GM04503 (cell line): ENCODE data around the gene TMEM253.

Experiments used
- DNase-seq: peaks from one replicate; pipeline ENCODE4 v3.0.0-alpha.2; 2012; ENCODE audit warnings: low read depth

Gene TMEM253

GRCh38 chr14:21071225-21072030 is 29.4 kb upstream of the TMEM253 start:
- DNase-seq: peak; percentile 68

GRCh38 chr14:21072031-21072473 is 28.8 kb upstream of the TMEM253 start:
- DNase-seq: peak; percentile 63

DNA sequence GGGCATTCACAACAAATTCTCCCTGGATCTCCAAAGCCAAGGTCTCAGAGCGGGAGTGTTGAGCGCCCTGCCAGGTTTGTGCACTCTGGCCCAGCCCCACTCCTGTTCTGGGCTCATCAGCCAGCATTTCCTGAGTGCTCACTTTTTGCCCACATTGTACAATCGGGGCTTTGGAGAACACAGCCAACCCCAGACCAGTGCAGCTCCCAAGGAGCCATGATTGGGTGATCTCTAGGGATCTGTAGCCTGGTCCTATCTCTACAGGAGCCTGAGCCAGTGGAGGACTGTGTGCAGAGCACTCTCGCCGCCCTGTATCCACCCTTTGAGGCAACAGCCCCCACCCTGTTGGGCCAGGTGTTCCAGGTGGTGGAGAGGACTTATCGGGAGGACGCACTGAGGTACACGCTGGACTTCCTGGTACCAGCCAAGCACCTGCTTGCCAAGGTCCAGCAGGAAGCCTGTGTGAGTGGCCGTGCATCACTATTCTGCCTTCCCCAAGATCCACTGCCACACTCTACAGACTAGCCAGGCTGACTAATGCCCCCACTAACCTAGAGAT is 28.0 kb upstream of the TMEM253 start:
- no peak for DNase-seq

DNA sequence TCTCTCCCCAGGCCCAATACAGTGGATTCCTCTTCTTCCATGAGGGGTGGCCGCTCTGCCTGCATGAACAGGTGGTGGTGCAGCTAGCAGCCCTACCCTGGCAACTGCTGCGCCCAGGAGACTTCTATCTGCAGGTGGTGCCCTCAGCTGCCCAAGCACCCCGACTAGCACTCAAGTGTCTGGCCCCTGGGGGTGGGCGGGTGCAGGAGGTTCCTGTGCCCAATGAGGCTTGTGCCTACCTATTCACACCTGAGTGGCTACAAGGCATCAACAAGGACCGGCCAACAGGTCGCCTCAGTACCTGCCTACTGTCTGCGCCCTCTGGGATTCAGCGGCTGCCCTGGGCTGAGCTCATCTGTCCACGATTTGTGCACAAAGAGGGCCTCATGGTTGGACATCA is 26.9 kb upstream of the TMEM253 start:
- no peak for DNase-seq

DNA sequence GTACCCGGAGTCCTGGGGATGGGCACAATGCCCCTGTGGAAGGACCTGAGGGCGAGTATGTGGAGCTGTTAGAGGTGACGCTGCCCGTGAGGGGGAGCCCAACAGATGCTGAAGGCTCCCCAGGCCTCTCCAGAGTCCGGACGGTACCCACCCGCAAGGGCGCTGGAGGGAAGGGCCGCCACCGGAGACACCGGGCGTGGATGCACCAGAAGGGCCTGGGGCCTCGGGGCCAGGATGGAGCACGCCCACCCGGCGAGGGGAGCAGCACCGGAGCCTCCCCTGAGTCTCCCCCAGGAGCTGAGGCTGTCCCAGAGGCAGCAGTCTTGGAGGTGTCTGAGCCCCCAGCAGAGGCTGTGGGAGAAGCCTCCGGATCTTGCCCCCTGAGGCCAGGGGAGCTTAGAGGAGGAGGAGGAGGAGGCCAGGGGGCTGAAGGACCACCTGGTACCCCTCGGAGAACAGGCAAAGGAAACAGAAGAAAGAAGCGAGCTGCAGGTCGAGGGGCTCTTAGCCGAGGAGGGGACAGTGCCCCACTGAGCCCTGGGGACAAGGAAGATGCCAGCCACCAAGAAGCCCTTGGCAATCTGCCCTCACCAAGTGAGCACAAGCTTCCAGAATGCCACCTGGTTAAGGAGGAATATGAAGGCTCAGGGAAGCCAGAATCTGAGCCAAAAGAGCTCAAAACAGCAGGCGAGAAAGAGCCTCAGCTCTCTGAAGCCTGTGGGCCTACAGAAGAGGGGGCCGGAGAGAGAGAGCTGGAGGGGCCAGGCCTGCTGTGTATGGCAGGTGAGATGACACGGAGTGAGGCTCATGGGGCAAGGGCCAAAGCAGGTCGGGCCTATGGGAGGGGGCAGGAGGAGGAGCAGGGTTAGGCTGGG is 26.2 kb upstream of the TMEM253 start:
- DNase-seq: no peak

DNA sequence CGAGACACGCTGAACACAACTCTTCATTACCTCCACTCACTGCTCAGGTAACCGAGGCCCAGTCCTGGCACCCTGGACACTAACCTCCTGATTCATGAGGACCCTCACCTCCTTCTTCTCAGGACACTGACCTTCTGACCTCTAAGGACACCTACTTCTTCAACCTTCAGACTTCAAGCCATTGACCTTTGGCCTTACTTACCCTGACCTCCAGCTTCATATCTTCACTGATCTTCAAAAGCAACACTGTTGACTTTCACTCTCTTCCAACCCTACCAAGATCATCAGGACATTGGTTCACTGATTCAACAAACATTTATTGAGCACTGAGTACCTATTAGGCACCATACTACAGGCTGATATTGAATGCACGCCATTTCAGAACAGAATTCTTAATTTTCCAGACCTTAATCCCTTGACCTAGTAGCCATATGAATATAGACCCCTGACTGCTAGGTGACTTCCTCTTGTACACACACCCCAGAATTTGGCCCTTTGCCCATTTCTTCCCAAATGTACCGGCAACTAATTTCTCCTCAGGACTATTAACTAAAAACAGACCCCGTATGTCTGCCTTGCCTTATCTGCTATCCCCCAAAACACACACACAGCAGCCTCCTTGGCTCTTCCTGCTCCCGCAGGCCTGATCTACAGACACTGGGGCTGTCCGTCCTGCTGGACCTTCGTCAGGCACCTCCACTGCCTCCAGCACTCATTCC is 25.0 kb upstream of the TMEM253 start:
- DNase-seq: no peak

DNA sequence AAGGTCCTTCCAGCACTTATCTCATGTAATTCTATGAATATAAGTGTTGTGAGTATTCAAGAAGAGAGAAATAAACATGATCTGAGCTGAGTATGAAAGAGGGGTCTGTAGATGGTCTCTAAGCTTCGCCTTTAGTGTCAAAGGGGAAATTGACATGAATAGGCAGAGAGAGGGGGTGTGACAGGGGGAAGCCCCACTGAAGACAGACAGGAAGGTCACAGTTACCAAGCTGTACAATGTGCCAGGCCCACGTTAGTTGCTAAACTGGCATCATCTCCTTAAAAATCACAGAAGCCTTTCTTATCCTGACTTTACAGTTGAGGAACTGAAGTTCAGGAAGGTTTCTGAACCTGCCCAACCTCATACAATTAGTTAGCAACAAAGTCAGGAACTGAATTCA is 23.2 kb upstream of the TMEM253 start:
- DNase-seq: no peak

GRCh38 chr14:21078287-21078686 is 22.6 kb upstream of the TMEM253 start:
- DNase-seq: no peak

- DNase-seq: no peak
Observed at GRCh38 chr14:21078726-21079125, 22.1 kb upstream of the TMEM253 start.

DNA sequence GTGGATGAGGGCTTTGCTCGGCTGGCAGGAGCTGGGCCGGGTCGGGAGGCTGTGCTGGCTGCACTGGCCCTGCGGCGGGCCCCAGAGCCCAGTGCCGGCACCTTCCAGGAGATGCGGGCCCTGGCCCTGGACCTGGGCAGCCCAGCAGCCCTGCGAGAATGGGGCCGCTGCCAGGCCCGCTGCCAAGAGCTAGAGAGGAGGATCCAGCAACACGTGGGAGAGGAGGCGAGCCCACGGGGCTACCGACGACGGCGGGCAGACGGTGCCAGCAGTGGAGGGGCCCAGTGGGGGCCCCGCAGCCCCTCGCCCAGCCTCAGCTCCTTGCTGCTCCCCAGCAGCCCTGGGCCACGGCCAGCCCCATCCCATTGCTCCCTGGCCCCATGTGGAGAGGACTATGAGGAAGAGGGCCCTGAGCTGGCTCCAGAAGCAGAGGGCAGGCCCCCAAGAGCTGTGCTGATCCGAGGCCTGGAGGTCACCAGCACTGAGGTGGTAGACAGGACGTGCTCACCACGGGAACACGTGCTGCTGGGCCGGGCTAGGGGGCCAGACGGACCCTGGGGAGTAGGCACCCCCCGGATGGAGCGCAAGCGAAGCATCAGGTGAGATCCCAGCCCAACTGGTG is 19.2 kb upstream of the TMEM253 start:
- DNase-seq: no peak

GRCh38 chr14:21083565-21084325 is 17.1 kb upstream of the TMEM253 start:
- DNase-seq: no peak

- no peak for DNase-seq
Observed at GRCh38 chr14:21084396-21084795, 16.5 kb upstream of the TMEM253 start.

GRCh38 chr14:21084998-21085853 is 15.6 kb upstream of the TMEM253 start:
- DNase-seq: peak; percentile 51

DNA sequence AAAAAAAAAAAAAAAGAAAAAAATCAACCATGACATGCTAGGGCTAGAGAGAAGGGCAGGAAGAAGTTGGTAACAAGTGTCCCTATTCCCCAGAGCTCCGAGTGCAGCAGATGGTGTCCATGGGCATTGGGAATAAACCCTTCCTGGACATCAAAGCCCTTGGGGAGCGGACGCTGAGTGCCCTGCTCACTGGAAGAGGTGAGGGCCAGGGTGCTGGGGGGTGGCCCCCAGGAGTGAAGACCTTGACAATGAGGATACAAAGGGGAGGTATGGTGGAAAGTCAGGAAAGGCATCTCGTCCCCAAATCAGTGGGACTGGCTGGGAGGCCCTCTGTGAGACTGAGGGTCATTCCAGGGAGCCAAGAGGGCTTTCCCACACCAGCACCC is 14.0 kb upstream of the TMEM253 start:
- DNase-seq: no peak

DNA sequence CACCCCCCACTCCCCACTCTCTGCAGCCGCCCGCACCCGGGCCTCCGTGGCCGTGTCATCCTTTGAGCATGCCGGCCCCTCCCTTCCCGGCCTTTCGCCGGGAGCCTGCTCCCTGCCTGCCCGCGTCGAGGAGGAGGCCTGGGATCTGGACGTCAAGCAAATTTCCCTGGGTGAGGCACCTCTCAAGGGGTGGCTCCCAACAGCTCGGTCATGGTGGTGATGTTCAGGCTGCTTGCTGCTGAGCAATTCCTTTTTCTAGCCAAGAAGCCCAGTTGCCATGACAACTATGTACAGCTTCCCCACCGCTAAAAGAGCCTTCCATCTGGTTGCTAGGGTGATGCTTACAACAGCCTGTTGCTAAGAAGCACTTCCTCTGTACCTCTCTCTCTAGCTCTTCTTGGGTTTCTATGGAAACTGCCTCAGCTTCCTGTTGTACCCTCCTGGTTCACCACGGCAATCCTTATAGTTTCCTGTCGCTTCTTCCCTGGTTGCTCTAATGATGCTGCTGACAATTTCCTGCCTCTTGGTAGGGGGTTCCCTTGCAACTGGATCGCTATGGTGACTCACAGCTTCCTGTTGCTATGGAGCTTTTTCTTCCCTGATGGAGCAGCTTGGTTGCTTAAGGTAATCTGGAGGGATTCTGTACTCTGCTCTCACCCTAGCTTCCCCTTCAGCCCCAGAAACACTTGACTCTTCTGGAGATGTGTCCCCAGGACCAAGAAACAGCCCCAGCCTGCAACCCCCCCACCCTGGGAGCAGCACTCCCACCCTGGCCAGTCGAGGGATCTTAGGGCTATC is 13.4 kb upstream of the TMEM253 start:
- peak; percentile 82 for DNase-seq

- DNase-seq: no peak
Observed at GRCh38 chr14:21088687-21089086, 12.2 kb upstream of the TMEM253 start.

DNA sequence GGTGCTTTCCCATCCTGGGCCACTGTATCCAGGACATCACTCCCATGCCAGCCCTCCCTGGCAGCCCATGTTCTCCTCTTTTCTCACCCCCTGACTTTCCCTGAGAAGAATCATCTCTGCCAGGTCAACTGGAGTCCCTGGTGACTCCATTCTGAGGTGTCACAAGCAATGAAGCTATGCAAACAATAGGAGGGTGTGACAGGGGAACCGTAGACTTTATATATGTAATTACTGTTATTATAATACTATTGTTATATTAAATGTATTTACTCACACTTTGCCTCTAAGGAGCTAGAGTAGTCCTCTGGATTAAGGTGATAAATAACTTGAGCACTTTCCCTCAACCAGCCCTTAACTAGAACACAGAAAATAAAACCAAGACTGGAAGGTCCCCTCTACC is 11.6 kb upstream of the TMEM253 start:
- DNase-seq: no peak

DNA sequence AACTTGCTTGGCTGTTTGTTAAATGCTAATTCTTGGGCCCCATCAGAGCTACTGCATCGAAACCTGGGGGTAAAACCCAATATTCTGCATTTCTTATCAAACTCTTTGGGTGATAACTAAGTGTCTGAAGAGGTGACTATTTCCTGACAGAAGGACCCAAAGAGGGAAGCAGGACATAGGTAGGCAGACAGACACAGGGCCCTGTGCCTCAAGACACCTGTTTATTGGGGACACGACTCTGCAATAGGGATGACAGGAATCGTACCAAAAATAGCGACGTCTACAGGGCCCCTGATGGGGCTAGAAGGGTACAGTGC is 11.0 kb upstream of the TMEM253 start:
- no peak for DNase-seq

GRCh38 chr14:21090194-21090939 is 10.5 kb upstream of the TMEM253 start:
- DNase-seq: no peak
